GM23248 (cell line): ENCODE measurements around the gene STEAP2.

Experiments
- EZH2 ChIP-seq: fragments of 200-600 bp; sonication (generic); IDR thresholded peaks from 2 replicates; pipeline ENCODE4 v1.6.1; 2018; ENCODE audit warnings: antibody characterized with exemption, mild to moderate bottlenecking; ENCODE audit not compliant: insufficient read depth, poor library complexity, severe bottlenecking
- EZH2phosphoT487 ChIP-seq: fragments of 200-600 bp; sonication (generic); IDR thresholded peaks from 2 replicates; pipeline ENCODE4 v1.6.1; 2018; ENCODE audit warnings: antibody characterized with exemption, moderate library complexity, mild to moderate bottlenecking, low read depth; ENCODE audit not compliant: insufficient read depth

DNA sequence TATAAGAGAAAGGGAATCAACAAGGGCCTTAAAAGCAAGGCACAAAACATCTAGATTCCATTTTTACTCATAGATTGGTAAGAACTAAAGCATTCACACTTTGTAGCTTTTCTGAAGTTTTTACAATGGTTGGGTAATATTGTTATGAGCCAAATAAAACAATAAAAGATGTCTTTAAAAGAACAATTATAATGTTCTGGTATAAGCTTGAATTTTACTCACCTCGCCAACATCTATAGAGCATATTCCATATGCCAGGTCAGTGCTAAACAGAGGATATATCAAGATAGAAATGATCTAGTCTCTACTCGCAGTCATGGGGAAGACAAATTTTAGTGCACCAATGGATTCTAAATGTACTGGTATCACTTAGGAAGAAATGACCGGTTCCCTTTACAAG, 45.4 kb upstream of the STEAP2 start:
- TF ChIP-seq EZH2 = no peak
- no peak for TF ChIP-seq EZH2phosphoT487
